ENCODE data around the gene PNMA8A.
A peak's percentile ranks its signal among the peaks of the same experiment; 100 is the strongest.
"Not testable (repeated sequence)": the region's sequence is repeated elsewhere in the genome, so short reads cannot be mapped to it uniquely, and the experiment has no call there.

The PNMA8A gene

DNA sequence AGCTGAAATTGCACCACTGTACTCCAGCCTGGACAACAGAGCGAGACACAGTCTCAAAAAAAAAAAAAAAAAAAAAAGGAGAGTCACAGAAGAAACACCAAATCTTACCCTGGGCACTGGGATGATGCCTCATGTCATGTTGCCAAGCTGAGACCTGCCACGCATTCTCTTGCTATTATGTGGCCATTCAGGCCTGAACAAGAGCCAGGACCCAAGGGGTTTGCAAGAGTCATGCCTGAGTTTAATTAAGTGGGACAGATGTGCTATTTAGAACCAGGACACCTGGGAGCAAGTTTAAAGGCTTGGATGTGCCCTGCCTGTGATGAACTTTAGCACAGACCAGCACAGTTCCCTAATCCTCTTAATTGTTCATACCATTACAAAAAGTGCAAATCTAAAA, 9.8 kb downstream of the PNMA8A start:
- no peak for DNase-seq

DNA sequence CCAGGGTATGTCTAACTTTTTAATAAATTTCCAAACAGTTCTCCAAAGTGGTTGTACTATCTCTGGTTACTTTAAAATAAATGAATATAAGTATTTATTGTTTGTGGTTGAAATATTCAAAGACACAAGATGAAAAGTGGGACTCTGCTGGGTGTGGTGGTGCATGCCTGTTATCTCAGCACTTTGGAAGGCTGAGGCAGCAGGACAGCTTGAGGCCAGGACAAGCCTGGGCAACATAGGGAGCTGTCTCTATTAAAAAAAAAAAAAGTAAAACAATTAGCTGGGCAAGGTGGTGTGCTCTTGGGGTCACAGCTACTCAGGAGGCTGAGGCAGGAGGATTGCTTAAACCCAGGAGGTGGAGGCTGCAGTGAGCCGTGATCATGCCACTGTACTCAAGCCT, 10.4 kb downstream of the PNMA8A start:
- DNase-seq = no peak

DNA sequence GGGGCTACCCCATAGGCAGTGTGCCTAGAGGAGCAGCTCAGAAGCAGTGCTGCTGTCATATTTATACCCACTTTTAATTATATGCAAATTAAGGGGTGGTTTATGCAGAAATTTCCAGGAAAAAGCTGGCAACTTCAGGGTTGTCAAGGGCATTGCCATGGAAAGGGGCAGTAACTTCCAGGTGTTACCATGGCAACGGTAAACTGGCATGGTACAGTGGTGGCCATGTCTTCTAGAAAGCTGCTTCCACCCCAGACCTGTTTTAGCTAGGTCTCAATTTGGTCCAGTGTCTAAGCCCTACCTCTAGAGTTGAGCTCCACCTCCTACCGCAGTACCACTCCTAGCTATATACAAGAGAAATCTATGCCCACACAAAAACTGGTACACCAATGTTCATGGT, 11.3 kb downstream of the PNMA8A start:
- DNase-seq = no peak

DNA sequence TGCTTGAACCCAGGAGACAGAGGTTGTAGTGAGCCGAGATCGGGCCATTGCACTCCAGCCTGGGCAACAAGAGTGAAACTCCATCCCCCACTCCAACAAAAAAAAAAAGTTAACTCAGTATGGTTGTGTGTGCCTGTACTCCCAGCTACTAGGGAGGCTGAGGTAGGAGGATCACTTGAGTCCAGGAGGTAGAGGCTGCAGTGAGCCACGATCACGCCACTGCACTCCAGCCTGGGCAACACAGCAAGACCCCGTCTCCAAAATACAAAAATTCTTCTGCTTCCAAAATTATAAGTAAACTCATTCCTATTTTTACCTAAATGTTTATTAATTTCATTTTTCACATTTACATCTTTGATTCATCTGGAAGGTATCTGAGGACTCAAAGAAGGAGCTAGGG, 14.4 kb downstream of the PNMA8A start:
- no peak for DNase-seq

DNA sequence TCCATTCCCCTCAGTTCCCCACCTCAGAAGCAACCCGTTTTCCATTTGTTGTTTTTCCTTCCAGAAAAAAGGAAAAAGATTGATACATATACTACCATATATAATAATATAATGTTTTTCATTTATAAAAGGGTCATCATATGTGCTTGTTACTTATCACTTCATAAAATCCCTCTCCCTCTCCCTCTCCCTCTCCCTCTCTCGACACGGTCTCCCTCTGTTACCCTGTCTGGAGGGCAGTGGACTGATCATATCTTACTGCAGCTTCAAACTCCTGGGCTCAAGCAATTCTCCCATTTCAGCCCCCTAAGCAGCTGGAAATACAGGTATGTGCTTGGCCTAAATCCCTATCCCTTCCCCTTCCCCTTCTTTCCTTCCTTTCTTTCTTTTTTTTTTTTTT, 17.1 kb downstream of the PNMA8A start:
- DNase-seq = no peak

DNA sequence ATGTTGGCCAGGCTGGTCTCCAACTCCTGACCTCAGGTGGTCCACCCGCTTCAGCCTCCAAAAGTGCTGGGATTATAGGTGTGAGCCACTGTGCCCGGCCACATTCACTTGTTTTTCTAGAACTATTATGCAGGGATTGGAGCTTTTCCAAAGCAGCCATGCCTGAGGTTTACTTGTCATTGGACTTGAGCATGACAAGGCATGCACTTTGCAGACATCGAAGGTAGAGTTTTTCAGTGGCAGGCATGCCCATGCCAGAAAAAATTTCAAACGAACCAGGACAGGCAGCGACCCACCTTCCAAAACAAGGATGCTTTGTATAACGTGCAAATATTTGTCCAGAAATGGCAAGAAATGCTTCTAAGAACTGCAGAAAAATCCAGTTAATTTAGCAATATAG, 17.7 kb downstream of the PNMA8A start:
- no peak for DNase-seq

DNA sequence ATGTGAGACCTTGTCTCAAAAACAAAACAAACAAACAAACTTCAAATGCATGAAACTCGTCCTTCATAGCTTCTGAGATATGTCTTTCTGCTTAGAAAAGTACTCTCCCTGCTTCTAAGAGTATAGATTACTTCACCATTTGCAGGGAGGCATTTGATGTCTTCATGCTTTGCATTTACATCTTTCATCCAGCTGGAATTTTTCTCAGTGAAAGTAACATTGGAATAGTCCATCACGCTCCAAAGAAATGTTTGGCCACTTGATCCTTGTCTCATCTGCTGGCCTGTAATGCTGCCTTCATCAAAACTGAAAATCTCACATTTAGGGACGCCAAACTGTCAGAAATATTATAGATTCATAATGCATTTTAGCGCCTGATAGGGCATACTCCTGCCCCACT, 19.2 kb downstream of the PNMA8A start:
- DNase-seq = no peak

DNA sequence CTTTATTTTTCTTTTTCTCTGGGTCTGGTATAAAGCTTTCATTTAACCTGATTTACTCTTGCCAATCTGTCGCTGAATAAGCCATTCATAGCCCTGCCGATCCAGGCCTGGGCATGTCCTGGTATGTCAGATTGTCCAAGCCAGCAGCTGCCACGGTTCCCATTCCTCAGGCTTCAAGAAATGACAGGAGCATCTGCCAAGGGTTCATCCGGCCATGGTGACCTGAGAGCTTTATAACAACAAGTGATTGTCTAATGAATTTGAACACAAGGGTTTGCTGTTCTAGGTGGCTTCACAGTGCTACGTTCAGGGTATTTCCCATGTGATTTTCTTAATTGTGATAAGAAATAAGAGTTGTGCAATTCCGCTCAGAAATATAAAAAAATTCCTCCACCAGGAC, 20.0 kb downstream of the PNMA8A start:
- DNase-seq = no peak

DNA sequence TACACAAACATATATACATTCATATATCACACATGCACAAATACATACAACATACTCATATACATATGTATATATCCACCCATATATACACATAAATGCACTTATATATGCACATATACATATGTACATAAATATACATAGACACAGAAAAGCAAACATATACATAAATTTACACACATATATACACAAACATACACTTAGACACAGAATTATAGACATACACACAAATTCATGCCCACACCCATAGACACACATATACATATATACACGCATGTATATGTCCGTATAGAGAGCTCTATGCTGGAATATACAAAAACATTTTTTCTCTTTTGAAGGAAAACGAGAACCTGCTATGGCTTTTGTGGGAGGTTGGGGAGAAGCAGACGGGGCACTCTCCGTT, 20.6 kb downstream of the PNMA8A start:
- no peak for DNase-seq

DNA sequence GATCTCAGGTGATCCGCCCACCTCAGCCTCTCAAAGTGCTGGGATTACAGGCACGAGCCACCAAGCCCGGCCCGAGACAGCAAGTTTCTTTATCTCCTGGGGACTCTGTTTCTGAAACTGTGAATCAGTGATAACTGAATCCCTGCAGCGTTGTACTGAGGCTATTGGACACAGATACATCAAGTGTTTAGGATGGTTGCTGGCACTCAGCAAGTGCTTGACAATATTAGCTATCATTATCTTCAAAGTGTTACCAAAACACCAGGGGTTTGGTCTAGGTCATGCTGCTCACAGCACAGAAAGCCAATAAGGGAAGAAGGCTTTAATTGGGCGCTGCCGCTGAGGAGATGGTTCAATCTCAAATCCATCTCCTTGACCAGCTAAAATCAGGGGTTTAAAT, 22.1 kb downstream of the PNMA8A start:
- DNase-seq = no peak

DNA sequence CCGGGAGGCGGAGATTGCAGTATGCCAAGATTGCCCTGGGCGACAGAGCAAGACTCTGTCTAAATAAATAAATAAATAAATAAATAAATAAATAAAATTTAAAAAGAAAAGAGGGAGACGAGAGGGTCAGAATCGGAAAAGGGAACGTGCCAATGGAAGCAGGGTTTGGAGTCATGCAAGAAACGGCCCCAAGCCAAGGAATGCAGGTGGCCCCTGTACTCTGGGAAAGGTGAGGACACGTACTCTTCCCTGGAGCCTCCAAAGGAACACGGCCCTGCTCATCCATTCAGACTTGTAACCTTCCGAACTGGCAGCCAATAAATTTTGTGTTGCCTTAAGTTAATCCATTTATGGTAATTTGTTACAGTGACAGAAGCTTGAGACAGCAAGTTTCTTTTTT, 22.8 kb downstream of the PNMA8A start:
- DNase-seq = no peak

DNA sequence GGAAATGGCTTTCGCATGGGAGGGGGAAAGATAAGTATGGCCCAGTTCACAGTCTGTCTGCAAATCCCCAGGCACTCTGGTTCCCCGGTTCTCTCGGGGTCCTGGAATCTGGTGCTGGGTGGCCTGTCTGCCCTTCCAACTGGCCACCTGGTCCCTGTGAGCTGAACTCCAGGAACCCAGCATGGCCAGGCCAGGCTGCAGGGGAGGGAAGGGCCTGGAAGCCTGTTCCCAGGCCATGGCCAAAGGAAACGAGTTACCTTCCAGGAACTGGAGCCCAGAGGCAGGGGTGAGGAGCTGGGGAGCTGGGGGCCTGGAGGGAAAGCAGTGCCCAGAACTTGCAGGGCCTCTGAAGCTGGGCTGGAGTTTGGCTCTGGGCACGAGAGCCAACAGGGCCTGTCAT, 23.5 kb downstream of the PNMA8A start:
- DNase-seq = no peak

DNA sequence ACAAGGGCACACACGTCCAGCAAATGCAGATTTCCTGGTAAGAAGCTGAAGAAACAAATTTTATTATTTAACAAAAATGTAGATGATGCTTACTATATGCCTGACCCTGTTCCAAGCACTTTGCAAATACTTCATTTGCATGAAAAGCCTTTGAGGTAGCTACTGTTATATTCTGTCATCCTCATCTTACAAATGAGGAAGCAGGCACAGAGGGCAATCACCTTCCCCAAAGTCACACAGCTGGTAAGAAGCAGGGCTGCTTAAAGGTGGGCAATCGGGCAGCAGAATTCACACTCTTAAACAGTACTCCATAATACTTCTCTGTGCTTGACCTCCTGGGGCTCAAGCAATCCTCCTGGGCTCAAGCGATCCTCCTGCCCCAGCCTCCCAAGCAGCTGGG, 24.4 kb downstream of the PNMA8A start:
- DNase-seq = no peak

DNA sequence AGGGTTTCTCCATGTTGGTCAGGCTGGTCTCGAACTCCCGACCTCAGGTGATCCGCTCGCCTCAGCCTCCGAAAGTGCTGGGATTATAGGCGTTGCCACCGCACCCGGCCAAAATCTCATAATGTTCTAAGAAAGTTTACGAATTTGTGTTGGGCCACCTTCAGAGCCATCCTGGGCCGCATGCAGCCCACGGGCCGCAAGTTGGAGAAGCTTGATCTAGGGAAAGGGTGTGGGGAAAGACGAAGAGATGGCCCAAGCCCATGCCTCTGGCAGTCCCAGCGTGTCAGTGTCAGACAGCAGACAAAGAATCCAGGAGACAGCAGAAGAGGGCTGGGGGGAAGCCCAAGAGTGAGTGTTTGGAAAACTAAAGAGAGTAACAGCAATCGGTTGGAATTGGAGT, 25.3 kb downstream of the PNMA8A start:
- no peak for DNase-seq

DNA sequence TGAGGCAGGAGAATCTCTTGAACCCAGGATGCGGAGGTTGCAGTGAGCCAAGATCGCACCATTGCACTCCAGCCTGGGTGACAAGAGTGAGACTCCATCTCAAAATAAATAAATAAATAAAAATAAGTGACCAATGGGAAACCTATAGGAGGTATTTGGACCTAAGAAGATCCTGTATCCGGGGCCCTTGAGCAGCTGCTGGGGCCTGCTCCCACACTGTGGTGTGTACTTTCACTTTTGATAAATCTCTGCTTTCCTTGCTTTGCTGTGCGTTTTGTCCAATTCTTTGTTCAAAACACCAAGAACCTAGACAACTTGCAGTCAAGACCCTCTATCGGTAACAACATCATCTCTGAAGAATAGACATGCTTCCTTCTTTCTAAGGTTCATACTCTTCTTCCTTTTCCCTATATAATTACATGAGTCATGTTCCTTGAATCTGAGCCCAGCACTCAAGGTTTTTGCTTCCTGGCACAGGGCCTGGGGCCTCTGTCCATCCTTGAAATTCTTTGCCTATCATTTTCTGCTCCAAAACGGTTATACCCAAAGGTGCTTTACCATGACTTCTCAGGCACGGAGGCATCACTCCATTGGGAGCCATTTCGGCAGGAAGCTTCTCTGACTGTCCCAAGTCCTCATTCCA, 28.4 kb downstream of the PNMA8A start:
- no peak for DNase-seq

DNA sequence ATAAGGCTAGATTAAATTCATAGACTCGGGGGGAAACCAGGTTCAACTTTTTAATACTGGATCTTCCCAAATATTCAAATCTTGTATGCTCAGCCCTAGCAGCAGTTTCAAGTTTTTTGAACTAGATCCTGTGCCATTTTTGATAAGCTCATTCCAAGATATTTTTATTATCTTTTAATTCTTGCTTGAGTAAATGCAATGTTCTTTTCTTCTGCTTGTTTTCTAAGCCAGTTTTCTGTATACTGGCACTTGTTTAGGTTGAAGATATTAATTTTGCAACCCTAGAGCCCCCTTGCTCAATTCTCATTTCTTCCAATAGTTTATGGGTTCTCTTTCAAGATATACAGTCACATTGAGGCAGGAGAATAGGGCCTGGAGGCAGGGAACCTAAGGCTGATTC, 29.5 kb downstream of the PNMA8A start:
- no peak for DNase-seq

DNA sequence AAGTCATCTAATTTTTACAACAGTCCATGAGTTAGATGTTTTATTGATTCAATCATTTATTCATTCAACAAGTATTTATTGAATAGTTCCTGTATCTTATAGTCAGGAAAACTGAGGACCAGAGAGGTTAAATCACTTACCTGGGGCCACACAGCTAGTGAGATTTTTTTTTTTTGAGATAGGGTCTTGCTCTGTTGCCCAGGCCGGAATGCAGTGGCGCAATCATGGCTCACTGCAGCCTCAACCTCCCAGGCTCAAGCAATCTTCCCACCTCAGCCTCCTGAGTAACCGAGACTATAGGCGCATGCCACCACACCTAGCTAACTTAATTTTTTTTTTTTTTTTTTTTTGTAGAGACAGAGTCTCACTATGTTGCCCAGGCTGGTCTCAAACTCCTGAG, 35.7 kb downstream of the PNMA8A start:
- DNase-seq = not testable (repeated sequence)

DNA sequence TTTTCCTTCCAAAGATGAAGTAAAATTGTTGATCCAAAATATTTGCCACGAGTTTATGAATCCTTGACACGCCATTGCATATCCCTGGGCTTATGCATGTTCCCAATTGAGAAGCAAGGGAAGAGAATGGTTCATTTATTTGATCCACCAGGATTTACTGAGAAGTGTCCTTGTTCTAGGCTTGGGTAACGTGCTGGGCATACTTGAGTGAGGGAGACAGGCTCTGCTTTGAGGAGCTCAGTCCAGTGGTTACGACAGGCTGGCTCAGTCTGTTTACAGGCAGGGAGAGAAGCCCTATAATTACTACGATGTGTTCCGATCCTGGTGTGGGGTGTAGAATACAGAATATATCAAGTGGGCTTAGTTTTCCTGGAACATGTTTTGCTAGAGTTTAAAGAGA, 36.4 kb downstream of the PNMA8A start:
- DNase-seq = no peak

DNA sequence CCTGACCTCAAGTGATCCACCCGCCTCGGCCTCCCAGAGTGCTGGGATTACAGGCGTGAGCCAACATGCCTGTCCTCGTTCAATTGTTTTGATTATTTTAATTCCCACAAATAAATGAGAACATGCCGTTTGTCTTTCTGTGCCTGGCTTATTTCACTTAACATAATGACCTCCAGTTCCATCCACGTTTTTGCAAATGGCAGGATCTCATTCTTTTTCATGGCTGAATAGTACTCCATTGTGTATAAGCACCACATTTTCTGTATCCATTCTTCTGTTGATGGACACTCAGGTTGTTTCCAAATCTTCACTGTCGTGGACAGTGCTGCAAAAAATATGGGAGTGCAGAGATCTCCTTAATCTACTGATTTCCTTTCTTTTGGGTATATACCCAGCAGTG, 37.9 kb downstream of the PNMA8A start:
- not testable (repeated sequence) for DNase-seq

DNA sequence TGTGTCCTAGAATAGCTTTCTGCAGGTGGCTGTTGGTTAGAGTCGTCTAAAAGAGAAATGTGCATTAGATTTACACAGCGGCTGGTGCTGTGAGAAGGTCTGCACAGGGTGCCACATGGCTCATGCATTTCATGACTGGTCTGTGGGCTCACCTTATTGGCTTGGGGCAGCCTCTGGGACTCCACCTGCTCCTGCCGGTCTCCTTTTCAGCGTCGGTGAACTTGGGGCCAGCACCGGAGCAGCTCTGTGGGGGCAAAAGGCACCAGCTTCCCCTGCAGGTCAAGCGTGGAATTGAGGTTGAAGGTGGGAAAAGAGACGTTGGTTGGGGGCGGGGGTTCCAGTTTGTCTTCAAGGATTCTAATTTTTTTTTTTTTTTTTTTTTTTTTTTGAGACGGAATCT, 39.5 kb downstream of the PNMA8A start:
- DNase-seq = no peak

DNA sequence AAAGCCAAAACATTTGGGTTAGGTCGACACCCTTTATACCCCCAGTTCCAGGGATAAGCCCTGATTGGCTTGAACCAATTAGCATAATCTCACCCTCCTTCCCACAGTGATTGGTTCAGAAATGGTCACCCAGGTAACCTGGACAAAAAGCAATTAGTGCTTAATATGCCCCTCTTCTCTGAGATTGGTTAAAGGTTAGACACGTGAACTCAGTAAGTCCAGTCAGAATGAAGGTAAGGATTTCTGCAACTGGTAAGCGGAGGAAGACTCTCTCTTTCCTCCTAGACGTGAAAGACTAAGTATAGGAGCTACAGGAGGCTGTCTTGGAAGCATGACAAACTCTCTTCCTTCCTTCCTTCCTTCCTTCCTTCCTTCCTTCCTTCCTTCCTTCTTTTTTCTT, 41.4 kb downstream of the PNMA8A start:
- no peak for DNase-seq

DNA sequence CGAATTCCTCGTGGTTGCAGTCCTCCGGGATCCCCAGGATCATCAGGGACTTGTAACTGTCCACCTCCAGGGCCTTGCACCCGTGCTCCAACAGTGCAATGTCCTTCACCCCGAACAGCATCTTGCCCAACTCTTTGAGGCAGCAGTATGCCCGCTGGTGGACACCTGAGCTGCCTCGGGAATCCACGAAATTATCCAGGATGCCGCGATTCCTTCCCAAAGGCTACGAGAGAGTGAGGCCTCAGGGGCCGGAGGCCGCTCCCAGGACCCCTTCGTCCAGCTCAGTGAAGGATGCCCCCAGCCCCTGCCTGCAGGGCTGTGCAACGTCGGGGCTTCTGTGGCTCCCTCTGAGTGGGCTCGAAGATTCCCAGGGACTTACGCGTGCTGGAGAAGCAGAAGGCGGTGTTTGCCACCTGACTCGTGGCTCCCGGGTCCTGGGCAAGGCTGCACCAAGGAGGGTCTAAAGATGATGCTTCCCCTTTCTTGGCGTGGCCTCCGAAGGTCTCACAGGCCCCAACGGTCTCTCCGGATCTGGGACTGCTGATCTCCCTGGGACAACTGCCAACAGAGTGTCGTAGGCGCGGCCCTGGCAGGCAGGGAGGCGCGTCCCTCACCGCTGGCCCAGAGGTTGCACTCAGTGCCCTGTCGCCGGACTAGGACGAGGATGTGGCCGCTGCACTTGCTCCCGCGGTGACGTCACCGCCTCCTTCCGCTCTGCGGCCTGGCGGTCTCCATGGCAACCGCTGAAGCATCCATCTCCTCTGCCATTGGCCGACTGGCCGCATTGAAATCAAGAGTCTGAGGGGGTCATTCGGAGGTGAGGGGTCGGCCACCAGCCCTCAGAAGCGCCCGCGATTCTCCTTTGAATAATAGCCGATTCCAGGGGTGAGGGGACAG, 42.9 kb downstream of the PNMA8A start, which contains the start of gene PNMA8C:
Gene PNMA8C (minus strand): TSS at position 698 of the 897 bp plus-strand sequence. CDS start 577 bp downstream, at position 121.
- DNase-seq = peak; percentile 68

DNA sequence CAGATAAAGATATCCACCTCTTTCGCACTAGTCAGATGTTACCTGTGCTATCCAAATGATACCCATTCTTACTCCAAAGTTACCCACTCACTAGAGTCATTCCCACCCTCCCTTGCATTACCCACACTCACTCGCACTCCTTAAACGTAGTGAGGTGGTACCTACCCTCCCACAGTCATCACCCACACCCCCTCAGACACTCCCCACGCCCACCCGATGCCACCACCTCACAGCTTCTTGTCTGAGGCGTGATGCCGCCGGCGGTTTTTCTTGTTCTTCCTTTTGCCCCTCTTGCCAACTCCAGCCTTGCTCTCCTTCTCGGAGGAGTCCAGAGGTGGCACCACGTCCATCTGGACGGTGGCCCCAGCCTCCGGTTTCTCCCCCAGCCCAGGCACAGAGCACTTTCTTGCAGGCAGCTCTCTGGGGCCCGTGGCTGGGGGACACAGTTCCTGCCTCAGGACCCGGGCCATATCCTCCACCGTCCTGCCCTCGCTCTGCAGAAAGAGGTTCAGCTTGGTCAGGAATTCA, 43.8 kb downstream of the PNMA8A start:
- DNase-seq = no peak

DNA sequence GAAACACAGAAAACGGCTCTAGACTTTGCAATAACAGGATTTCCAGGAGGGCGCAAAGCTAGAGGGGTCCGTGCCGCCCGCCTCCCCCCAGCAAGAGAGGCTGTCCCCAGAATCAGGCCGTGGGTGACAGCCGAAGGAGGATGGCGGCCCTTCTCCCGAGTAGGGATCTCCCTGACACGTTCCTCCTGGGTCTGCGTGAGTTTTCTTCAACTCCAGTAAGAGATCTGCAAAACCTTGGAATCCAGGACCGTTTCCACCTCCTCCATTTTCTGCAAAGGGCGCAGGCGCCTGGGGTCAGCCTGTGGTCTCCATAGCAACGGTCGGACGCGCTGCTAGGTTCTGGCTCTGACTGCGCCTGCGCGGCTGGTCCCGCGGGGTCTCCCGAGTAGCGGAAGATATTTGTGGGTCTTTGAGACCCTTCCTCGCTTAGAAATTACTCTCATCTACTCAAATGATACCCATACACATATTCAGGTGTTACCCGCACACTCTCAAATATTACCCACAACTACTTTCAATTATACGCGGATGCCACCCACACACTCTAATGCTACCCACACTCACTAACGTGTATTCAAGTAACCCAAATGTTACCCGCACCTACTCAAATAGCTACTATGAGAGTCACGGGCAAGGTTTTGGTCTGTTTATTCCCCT, 44.7 kb downstream of the PNMA8A start:
- DNase-seq = peak; percentile 87
